Measurements from ENCODE around the gene ZNF213.

ZNF213 gene

GRCh38 chr16:3112881-3113574, 21.8 kb upstream of the ZNF213 start:
- TF ChIP-seq NFRKB (IDR thresholded peaks at IDR 0.05): no peak
- no peak for TF ChIP-seq FOXM1 (IDR thresholded peaks at IDR 0.05; ENCODE audit: borderline replicate concordance)
- no peak for TF ChIP-seq SP1 (IDR thresholded peaks at IDR 0.05)
- ChIA-PET CTCF (interaction anchor here (1.4 kb wide), 1 partner anchor 11 kb away, joined by 3 read pairs; no protein-coding TSS in a partner anchor), POLR2A (interaction anchor here (0.6 to 4.3 kb wide), 12 partner anchors 8 to 95 kb away, joined by 3 to 24 read pairs (median 4); partner anchors contain the start of genes CLDN6 and ZNF213)
- no peak for DNase-seq (ENCODE audit: extremely low spot score)

- POLR2A ChIA-PET: interaction anchor here (0.7 to 4.3 kb wide), 7 partner anchors 9 to 55 kb away, joined by 3 to 24 read pairs (median 4); partner anchors contain the start of gene ZNF213
- TF ChIP-seq ARNT (IDR thresholded peaks at IDR 0.05) (no peak), FOXA1 (IDR thresholded peaks at IDR 0.05) (no peak), ELF4 (IDR thresholded peaks at IDR 0.05) (no peak), LEF1 (IDR thresholded peaks at IDR 0.05; ENCODE audit: borderline replicate concordance) (no peak), NFRKB (IDR thresholded peaks at IDR 0.05) (no peak), PKNOX1 (IDR thresholded peaks at IDR 0.05) (no peak), TARDBP (IDR thresholded peaks at IDR 0.05) (no peak), FOXM1 (IDR thresholded peaks at IDR 0.05; ENCODE audit: borderline replicate concordance) (no peak), SP1 (IDR thresholded peaks at IDR 0.05) (no peak), CTBP1 (IDR thresholded peaks at IDR 0.05; ENCODE audit: borderline replicate concordance) (no peak), SUZ12 (IDR thresholded peaks at IDR 0.05) (no peak), BHLHE40 (IDR thresholded peaks at IDR 0.05; ENCODE audit: borderline replicate concordance) (no peak), HDGF (IDR thresholded peaks at IDR 0.05; ENCODE audit: borderline replicate concordance) (no peak), ZNF384 (IDR thresholded peaks at IDR 0.05) (no peak)
- no peak for DNase-seq (ENCODE audit: extremely low spot score)
- CTCF ChIA-PET: interaction anchor here (1.5 kb wide), 1 partner anchor 16 kb away, joined by 10 read pairs; no protein-coding TSS in a partner anchor
These were observed 20.9 kb upstream of the ZNF213 start for GRCh38 chr16:3113765-3114479.

- ChIA-PET CTCF (interaction anchor here (0.6 to 1.5 kb wide), 2 partner anchors 13 to 15 kb away, joined by 4 to 10 read pairs; no protein-coding TSS in a partner anchor), POLR2A (interaction anchor here (0.9 to 4.3 kb wide), 3 partner anchors 10 to 56 kb away, joined by 3 to 24 read pairs (median 4); no protein-coding TSS in a partner anchor)
- no peak for DNase-seq (ENCODE audit: extremely low spot score)
- TF ChIP-seq FOXK2 (IDR thresholded peaks at IDR 0.05) (no peak), SP1 (IDR thresholded peaks at IDR 0.05) (no peak), FOXM1 (IDR thresholded peaks at IDR 0.05; ENCODE audit: borderline replicate concordance) (no peak), HDGF (IDR thresholded peaks at IDR 0.05; ENCODE audit: borderline replicate concordance) (no peak), ARNT (IDR thresholded peaks at IDR 0.05) (no peak), PKNOX1 (IDR thresholded peaks at IDR 0.05) (no peak)
These were observed 19.8 kb upstream of the ZNF213 start for GRCh38 chr16:3115003-3115402.

GRCh38 chr16:3115561-3115960, 19.3 kb upstream of the ZNF213 start:
- no peak for TF ChIP-seq CTBP1 (IDR thresholded peaks at IDR 0.05; ENCODE audit: borderline replicate concordance)
- no peak for TF ChIP-seq SUZ12 (IDR thresholded peaks at IDR 0.05)
- no peak for TF ChIP-seq L3MBTL2 (conservative IDR thresholded peaks at IDR 0.05)
- no peak for TF ChIP-seq ZNF384 (IDR thresholded peaks at IDR 0.05)
- TF ChIP-seq LEF1 (IDR thresholded peaks at IDR 0.05; ENCODE audit: borderline replicate concordance): no peak
- no peak for TF ChIP-seq TARDBP (IDR thresholded peaks at IDR 0.05)
- TF ChIP-seq SP1 (IDR thresholded peaks at IDR 0.05): no peak
- TF ChIP-seq FOXA1 (IDR thresholded peaks at IDR 0.05): no peak
- no peak for TF ChIP-seq BHLHE40 (IDR thresholded peaks at IDR 0.05; ENCODE audit: borderline replicate concordance)
- TF ChIP-seq NFRKB (IDR thresholded peaks at IDR 0.05): no peak
- no peak for TF ChIP-seq ARNT (IDR thresholded peaks at IDR 0.05)
- TF ChIP-seq PKNOX1 (IDR thresholded peaks at IDR 0.05): no peak
- TF ChIP-seq HDGF (IDR thresholded peaks at IDR 0.05; ENCODE audit: borderline replicate concordance): no peak
- TF ChIP-seq ELF4 (IDR thresholded peaks at IDR 0.05): no peak
- TF ChIP-seq FOXK2 (IDR thresholded peaks at IDR 0.05): no peak
- ChIA-PET CTCF (interaction anchor here (1.5 kb wide), 1 partner anchor 14 kb away, joined by 10 read pairs; no protein-coding TSS in a partner anchor), POLR2A (interaction anchor here (4.3 kb wide), 1 partner anchor 10 kb away, joined by 24 read pairs; no protein-coding TSS in a partner anchor)
- no peak for DNase-seq (ENCODE audit: extremely low spot score)

- ChIA-PET CTCF (interaction anchor here (0.6 to 1.2 kb wide), 2 partner anchors 14 to 17 kb away, joined by 3 to 4 read pairs; no protein-coding TSS in a partner anchor), POLR2A (interaction anchor here (1.6 to 1.8 kb wide), 2 partner anchors 16 kb away, joined by 4 to 8 read pairs; partner anchors contain the start of gene ZNF213)
- DNase-seq (ENCODE audit: extremely low spot score): no peak
- TF ChIP-seq L3MBTL2 (conservative IDR thresholded peaks at IDR 0.05): no peak
- TF ChIP-seq NFRKB (IDR thresholded peaks at IDR 0.05): no peak
- TF ChIP-seq SP1 (IDR thresholded peaks at IDR 0.05): no peak
- no peak for TF ChIP-seq FOXM1 (IDR thresholded peaks at IDR 0.05; ENCODE audit: borderline replicate concordance)
- TF ChIP-seq TARDBP (IDR thresholded peaks at IDR 0.05): no peak
- no peak for TF ChIP-seq LEF1 (IDR thresholded peaks at IDR 0.05; ENCODE audit: borderline replicate concordance)
- no peak for TF ChIP-seq HDGF (IDR thresholded peaks at IDR 0.05; ENCODE audit: borderline replicate concordance)
- TF ChIP-seq BHLHE40 (IDR thresholded peaks at IDR 0.05; ENCODE audit: borderline replicate concordance): no peak
- TF ChIP-seq FOXK2 (IDR thresholded peaks at IDR 0.05): no peak
These were observed 16.5 kb upstream of the ZNF213 start for GRCh38 chr16:3118204-3118790.

Data from HEK293T (cell line).